GM23338 (cell line): Measurements from ENCODE around the gene TEX14.

Source experiments
- CREB1 ChIP-seq: fragments of 250-450 bp; sonication (Bioruptor Pico); IDR thresholded peaks from 2 replicates; pipeline ENCODE4 v1.5.0; 2020; ENCODE audit warnings: low read depth, mild to moderate bottlenecking, moderate library complexity
- EZH2 ChIP-seq: fragments of 200-600 bp; sonication (generic); IDR thresholded peaks from one replicate; pipeline ENCODE4 v1.8.0; 2017; ENCODE audit warnings: antibody characterized with exemption, mild to moderate bottlenecking, low read depth; ENCODE audit not compliant: unreplicated experiment
- EZH2phosphoT487 ChIP-seq: fragments of 200-600 bp; sonication (generic); IDR thresholded peaks from one replicate; pipeline ENCODE4 v1.8.1; 2018; ENCODE audit warnings: antibody characterized with exemption; ENCODE audit not compliant: unreplicated experiment
- JUNB ChIP-seq: IDR thresholded peaks from one replicate; pipeline ENCODE4 v1.6.1; 2016; ENCODE audit warnings: antibody characterized with exemption; ENCODE audit not compliant: unreplicated experiment
- POLR2AphosphoS5 ChIP-seq: IDR thresholded peaks from 2 replicates; pipeline ENCODE4 v1.6.1; 2016; ENCODE audit warnings: antibody characterized with exemption, low read depth
- ZNF331 ChIP-seq: fragments of 250-450 bp; sonication (Bioruptor Pico); IDR thresholded peaks from 2 replicates; pipeline ENCODE4 v1.5.0; 2020; ENCODE audit warnings: low read depth, mild to moderate bottlenecking, moderate library complexity
- TF ChIP-seq, protein P1 (sequence below), 2 experiments: fragments of 200-600 bp in 1 of 2; sonication (generic) in 1 of 2; conservative IDR thresholded peaks; 2 replicates each; pipeline versions ENCODE4 v1.5.1 to v1.6.1; 2016 to 2017; ENCODE audit warnings: antibody characterized with exemption in 2 of 2, low read depth in 2 of 2, mild to moderate bottlenecking in 2 of 2, moderate library complexity in 1 of 2
- TF ChIP-seq, protein P2 (sequence below): IDR thresholded peaks from one replicate; pipeline ENCODE4 v1.6.1; 2018; ENCODE audit warnings: antibody characterized with exemption; ENCODE audit not compliant: unreplicated experiment

DNA sequence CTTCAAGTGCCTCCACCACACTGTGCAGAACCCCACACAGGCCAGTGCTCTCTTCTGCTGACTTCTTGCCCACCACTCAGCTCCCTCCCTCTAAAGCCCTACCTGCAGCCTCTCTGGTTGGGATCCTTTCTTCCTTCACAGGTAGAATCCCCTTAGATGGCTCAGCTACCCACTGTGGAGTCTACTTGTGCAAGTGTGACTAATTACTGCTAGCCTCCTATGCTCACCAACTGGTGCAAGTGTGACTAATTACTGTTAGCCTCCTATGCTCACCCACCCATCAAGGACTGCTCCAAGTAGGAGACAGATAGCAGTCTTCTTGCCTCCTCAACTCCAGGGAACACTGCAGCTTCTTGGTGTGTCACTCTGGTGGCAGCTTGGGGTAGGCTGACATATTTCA, 43.6 kb downstream of the TEX14 start:
- no peak for TF ChIP-seq EZH2phosphoT487
- TF ChIP-seq EZH2: no peak
- TF ChIP-seq, protein P1, sequence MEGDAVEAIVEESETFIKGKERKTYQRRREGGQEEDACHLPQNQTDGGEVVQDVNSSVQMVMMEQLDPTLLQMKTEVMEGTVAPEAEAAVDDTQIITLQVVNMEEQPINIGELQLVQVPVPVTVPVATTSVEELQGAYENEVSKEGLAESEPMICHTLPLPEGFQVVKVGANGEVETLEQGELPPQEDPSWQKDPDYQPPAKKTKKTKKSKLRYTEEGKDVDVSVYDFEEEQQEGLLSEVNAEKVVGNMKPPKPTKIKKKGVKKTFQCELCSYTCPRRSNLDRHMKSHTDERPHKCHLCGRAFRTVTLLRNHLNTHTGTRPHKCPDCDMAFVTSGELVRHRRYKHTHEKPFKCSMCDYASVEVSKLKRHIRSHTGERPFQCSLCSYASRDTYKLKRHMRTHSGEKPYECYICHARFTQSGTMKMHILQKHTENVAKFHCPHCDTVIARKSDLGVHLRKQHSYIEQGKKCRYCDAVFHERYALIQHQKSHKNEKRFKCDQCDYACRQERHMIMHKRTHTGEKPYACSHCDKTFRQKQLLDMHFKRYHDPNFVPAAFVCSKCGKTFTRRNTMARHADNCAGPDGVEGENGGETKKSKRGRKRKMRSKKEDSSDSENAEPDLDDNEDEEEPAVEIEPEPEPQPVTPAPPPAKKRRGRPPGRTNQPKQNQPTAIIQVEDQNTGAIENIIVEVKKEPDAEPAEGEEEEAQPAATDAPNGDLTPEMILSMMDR (conservative IDR thresholded peaks at IDR 0.05; ENCODE audit: low read depth in 2 of 2): no peak
- TF ChIP-seq CREB1 (CRISPR knock-in tag): no peak
- TF ChIP-seq JUNB: no peak
- TF ChIP-seq, protein P2, sequence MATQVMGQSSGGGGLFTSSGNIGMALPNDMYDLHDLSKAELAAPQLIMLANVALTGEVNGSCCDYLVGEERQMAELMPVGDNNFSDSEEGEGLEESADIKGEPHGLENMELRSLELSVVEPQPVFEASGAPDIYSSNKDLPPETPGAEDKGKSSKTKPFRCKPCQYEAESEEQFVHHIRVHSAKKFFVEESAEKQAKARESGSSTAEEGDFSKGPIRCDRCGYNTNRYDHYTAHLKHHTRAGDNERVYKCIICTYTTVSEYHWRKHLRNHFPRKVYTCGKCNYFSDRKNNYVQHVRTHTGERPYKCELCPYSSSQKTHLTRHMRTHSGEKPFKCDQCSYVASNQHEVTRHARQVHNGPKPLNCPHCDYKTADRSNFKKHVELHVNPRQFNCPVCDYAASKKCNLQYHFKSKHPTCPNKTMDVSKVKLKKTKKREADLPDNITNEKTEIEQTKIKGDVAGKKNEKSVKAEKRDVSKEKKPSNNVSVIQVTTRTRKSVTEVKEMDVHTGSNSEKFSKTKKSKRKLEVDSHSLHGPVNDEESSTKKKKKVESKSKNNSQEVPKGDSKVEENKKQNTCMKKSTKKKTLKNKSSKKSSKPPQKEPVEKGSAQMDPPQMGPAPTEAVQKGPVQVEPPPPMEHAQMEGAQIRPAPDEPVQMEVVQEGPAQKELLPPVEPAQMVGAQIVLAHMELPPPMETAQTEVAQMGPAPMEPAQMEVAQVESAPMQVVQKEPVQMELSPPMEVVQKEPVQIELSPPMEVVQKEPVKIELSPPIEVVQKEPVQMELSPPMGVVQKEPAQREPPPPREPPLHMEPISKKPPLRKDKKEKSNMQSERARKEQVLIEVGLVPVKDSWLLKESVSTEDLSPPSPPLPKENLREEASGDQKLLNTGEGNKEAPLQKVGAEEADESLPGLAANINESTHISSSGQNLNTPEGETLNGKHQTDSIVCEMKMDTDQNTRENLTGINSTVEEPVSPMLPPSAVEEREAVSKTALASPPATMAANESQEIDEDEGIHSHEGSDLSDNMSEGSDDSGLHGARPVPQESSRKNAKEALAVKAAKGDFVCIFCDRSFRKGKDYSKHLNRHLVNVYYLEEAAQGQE: no peak
- TF ChIP-seq POLR2AphosphoS5: no peak
- TF ChIP-seq ZNF331 (CRISPR knock-in tag): no peak
